H9 (cell line): ENCODE measurements around the gene AFAP1L1. TPM values are rescaled to one million over a fixed set of nuclear protein-coding genes. Genes with fewer than 3 reads are reported as not detected.

ENCODE experiments used
- DNase-seq: peaks from one replicate; pipeline ENCODE4 v3.0.0-alpha.2; 2017
- H2AFZ ChIP-seq: one replicate; pipeline ENCODE4 v1.6.1; 2013; ENCODE audit warnings: mild to moderate bottlenecking, low read length, control low read depth, moderate library complexity
- H2AK5ac ChIP-seq: 2 replicates; pipeline ENCODE4 v1.6.1; 2013; ENCODE audit warnings: low read length, control low read depth, mixed read lengths; ENCODE audit not compliant: insufficient read length
- H2BK120ac ChIP-seq: one replicate; pipeline ENCODE4 v1.6.1; 2013; ENCODE audit warnings: low read depth, mild to moderate bottlenecking, low read length, control low read depth, inconsistent platforms; ENCODE audit not compliant: poor library complexity, severe bottlenecking
- H2BK12ac ChIP-seq: 2 replicates; pipeline ENCODE4 v1.6.1; 2013; ENCODE audit warnings: low read length, control low read depth, mixed read lengths, low read depth; ENCODE audit not compliant: insufficient read length
- H2BK15ac ChIP-seq: 2 replicates; pipeline ENCODE4 v1.6.1; 2013; ENCODE audit warnings: low read depth, low read length, control low read depth
- H2BK20ac ChIP-seq: one replicate; pipeline ENCODE4 v1.6.1; 2013; ENCODE audit warnings: low read depth, mild to moderate bottlenecking, low read length, control low read depth, inconsistent platforms; ENCODE audit not compliant: poor library complexity, severe bottlenecking
- H2BK5ac ChIP-seq: 2 replicates; pipeline ENCODE4 v1.6.1; 2013; ENCODE audit warnings: low read length, control low read depth, mixed read lengths; ENCODE audit not compliant: insufficient read length
- H3K14ac ChIP-seq: 2 replicates; pipeline ENCODE4 v1.6.1; 2013; ENCODE audit warnings: low read length, control low read depth; ENCODE audit not compliant: insufficient read depth
- H3K18ac ChIP-seq: 2 replicates; pipeline ENCODE4 v1.6.1; 2013; ENCODE audit warnings: low read depth, mild to moderate bottlenecking, mixed read lengths, low read length, control low read depth; ENCODE audit not compliant: insufficient read length
- H3K23ac ChIP-seq: 2 replicates; pipeline ENCODE4 v1.6.1; 2013; ENCODE audit warnings: low read length, control low read depth, mixed read lengths, low read depth; ENCODE audit not compliant: insufficient read length
- H3K23me2 ChIP-seq: 2 replicates; pipeline ENCODE4 v1.6.1; 2013; ENCODE audit warnings: low read depth, mild to moderate bottlenecking, mixed read lengths, low read length, control low read depth; ENCODE audit not compliant: insufficient read length, poor library complexity, severe bottlenecking
- H3K27ac ChIP-seq: 2 replicates; pipeline ENCODE4 v1.5.1; 2013; ENCODE audit warnings: low read length, control low read depth, mixed read lengths, low read depth; ENCODE audit not compliant: insufficient read length
- H3K27me3 ChIP-seq: 2 replicates; pipeline ENCODE4 v1.6.1; 2013; ENCODE audit warnings: low read length, control low read depth, inconsistent platforms; ENCODE audit not compliant: insufficient read depth
- H3K4ac ChIP-seq: 2 replicates; pipeline ENCODE4 v1.6.1; 2013; ENCODE audit warnings: low read depth, mild to moderate bottlenecking, control low read depth, inconsistent platforms, low read length, moderate library complexity
- H3K4me1 ChIP-seq: 2 replicates; pipeline ENCODE4 v1.6.1; 2013; ENCODE audit warnings: low read length, control low read depth, inconsistent platforms; ENCODE audit not compliant: insufficient read depth
- H3K4me2 ChIP-seq: 2 replicates; pipeline ENCODE4 v1.6.1; 2013; ENCODE audit warnings: low read length, control low read depth, mixed read lengths; ENCODE audit not compliant: insufficient read length, insufficient read depth
- H3K56ac ChIP-seq: 2 replicates; pipeline ENCODE4 v1.6.1; 2013; ENCODE audit warnings: low read depth, mild to moderate bottlenecking, mixed read lengths, low read length, control low read depth; ENCODE audit not compliant: insufficient read length
- H3K79me1 ChIP-seq: 2 replicates; pipeline ENCODE4 v1.6.1; 2013; ENCODE audit warnings: low read depth, mild to moderate bottlenecking, moderate library complexity, low read length, control low read depth, inconsistent platforms; ENCODE audit not compliant: insufficient read depth, poor library complexity, severe bottlenecking
- H3K79me2 ChIP-seq: 2 replicates; pipeline ENCODE4 v1.6.1; 2013; ENCODE audit warnings: low read length, control low read depth, inconsistent platforms; ENCODE audit not compliant: insufficient read depth
- H3K9ac ChIP-seq: 2 replicates; pipeline ENCODE4 v1.6.1; 2013; ENCODE audit warnings: low read length, control low read depth, mixed read lengths; ENCODE audit not compliant: insufficient read length; ENCODE audit errors: extremely low read depth
- H3K9me3 ChIP-seq: one replicate; pipeline ENCODE4 v1.6.1; 2013; ENCODE audit warnings: low read depth, low read length, inconsistent platforms; ENCODE audit not compliant: control insufficient read depth
- H3T11ph ChIP-seq: one replicate; pipeline ENCODE4 v1.6.1; 2013; ENCODE audit warnings: mild to moderate bottlenecking, low read length, control low read depth, inconsistent platforms
- H4K20me1 ChIP-seq: one replicate; pipeline ENCODE4 v1.6.1; 2013; ENCODE audit not compliant: control insufficient read depth, insufficient read length, insufficient read depth
- H4K5ac ChIP-seq: 2 replicates; pipeline ENCODE4 v1.6.1; 2013; ENCODE audit warnings: low read depth, mild to moderate bottlenecking, mixed read lengths, low read length, control low read depth; ENCODE audit not compliant: insufficient read length
- H4K8ac ChIP-seq: replicated peaks from 2 replicates; pipeline ENCODE4 v1.6.1; 2013; ENCODE audit warnings: low read length, control low read depth, mixed read lengths, low read depth; ENCODE audit not compliant: insufficient read length
- H4K91ac ChIP-seq: 2 replicates; pipeline ENCODE4 v1.6.1; 2013; ENCODE audit warnings: low read depth, mild to moderate bottlenecking, moderate library complexity, mixed read lengths, low read length, control low read depth; ENCODE audit not compliant: insufficient read length
- H3K27ac Mint-ChIP-seq, 3 experiments: 2 replicates in 2 of 3; 3 replicates in 1 of 3; pipeline ENCODE4 v1.8.0; 2020 to 2021; ENCODE audit warnings: mixed read lengths in 3 of 3, mild to moderate bottlenecking in 1 of 3, moderate library complexity in 1 of 3
- H3K27me3 Mint-ChIP-seq: 2 replicates; pipeline ENCODE4 v1.8.0; 2021; ENCODE audit warnings: low read depth, mild to moderate bottlenecking, moderate library complexity, mixed read lengths
- H3K36me3 Mint-ChIP-seq, 3 experiments: 2 replicates in 2 of 3; 3 replicates in 1 of 3; pipeline ENCODE4 v1.8.0; 2020 to 2021; ENCODE audit warnings: low read depth in 3 of 3, mixed read lengths in 3 of 3; ENCODE audit not compliant: insufficient read depth in 1 of 3
- H3K4me1 Mint-ChIP-seq, 2 experiments: 2 replicates each; pipeline ENCODE4 v1.8.0; 2020; ENCODE audit warnings: mixed read lengths in 2 of 2
- H3K4me3 Mint-ChIP-seq, 2 experiments: 2 replicates in 1 of 2; 3 replicates in 1 of 2; pipeline ENCODE4 v1.8.0; 2020 to 2021; ENCODE audit warnings: mild to moderate bottlenecking in 2 of 2, mixed read lengths in 2 of 2, moderate library complexity in 1 of 2
- H3K9me3 Mint-ChIP-seq, 2 experiments: 2 replicates in 1 of 2; 3 replicates in 1 of 2; pipeline ENCODE4 v1.8.0; 2020; ENCODE audit warnings: mild to moderate bottlenecking in 2 of 2, mixed read lengths in 2 of 2, moderate library complexity in 1 of 2
- WGBS: extraction: QIAGEN DNeasy Blood & Tissue Kit; methylation state at CpG from one replicate; pipeline ENCODE4 v1.1.7; 2013; ENCODE audit warnings: missing lambda C conversion rate, low lambda C conversion rate, mixed read lengths; ENCODE audit not compliant: insufficient read length; ENCODE audit errors: extremely low coverage; 5-methylcytosine and 5-hydroxymethylcytosine counted together
- total RNA-seq: library from RNA; stranded (reverse); gene quantifications from 2 replicates; pipeline ENCODE4 v1.2.1, GENCODE V29; 2021
- TF ChIP-seq, protein P1 (sequence below): fragments of 200-600 bp; sonication (generic); conservative IDR thresholded peaks from 3 replicates; pipeline ENCODE4 v1.8.0; 2021; ENCODE audit warnings: antibody characterized with exemption, mild to moderate bottlenecking

AFAP1L1 gene
- total RNA-seq, 1 experiment from 2014 or later: 1.8 TPM

DNA sequence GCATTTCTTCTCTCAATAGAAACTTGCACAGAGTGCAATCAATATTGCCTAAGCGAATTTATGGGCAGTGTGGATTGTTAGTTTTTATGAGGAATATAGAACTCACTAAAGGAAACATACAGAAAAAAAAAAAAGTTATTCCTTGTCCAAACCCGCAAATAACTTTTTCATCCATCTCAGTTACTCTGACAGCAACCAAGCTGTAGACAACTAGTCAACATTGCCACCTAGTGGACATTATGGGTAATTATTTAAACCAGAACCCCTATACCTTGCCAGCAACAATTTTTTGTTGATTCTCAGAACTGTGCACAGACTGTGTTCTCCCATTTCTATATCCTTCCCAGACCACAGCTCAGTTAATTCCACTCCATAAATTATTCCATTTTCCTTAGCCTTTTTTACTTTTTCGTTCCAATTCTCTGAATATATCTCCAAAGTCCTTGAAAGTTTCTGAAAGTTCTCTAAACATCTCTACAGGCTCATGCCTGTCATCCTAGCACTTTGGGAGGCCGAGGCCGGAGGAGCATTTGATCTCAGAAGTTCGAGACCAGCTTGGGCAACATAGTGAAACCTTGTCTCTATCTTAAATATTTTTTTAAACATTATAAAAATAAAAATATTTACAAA lies 2.6 kb upstream of the AFAP1L1 start:
- Histone ChIP-seq H3K9me3 (no peaks in the 10 kb centered on the region), H2AFZ (no peak overlapping the region), H2BK12ac (no peak overlapping the region), H3K14ac (no peak overlapping the region), H3K27ac (no peak overlapping the region), H2BK20ac (no peak overlapping the region), H3K9ac (no peak overlapping the region), H3T11ph (no peak overlapping the region), H3K27me3 (peaks cover 7% of the 10 kb centered on the region; the same call in 1 of the 2 replicates), H4K20me1 (no peaks in the 10 kb centered on the region), H4K8ac (no peak overlapping the region), H3K4me1 (no peaks in the 10 kb centered on the region; the same call in 1 of the 2 replicates), H2BK5ac (no peak overlapping the region), H3K23ac (no peak overlapping the region), H2AK5ac (no peak overlapping the region), H3K18ac (no peak overlapping the region), H3K23me2 (peaks cover 8% of the 10 kb centered on the region), H3K4me2 (no peak overlapping the region), H3K79me2 (no peaks in the 10 kb centered on the region), H2BK120ac (no peak overlapping the region), H3K4ac (no peak overlapping the region), H4K91ac (no peak overlapping the region), H2BK15ac (no peak overlapping the region), H3K79me1 (no peaks in the 10 kb centered on the region), H4K5ac (no peak overlapping the region), H3K56ac (no peak overlapping the region)
- H3K27ac Mint-ChIP-seq: no peak overlapping the region
- H3K9me3 Mint-ChIP-seq: no peaks in the 10 kb centered on the region; a peak in 1 of 5 replicates
- no CpG with 5 or more reads among the region's 6 CpGs for WGBS
- peaks cover 29 to 33% of the 10 kb centered on the region in 2 experiments for H3K4me1 Mint-ChIP-seq
- H3K36me3 Mint-ChIP-seq: no peaks in the 10 kb centered on the region
- no peak for DNase-seq
- no peak overlapping the region for H3K4me3 Mint-ChIP-seq
- TF ChIP-seq, protein P1, sequence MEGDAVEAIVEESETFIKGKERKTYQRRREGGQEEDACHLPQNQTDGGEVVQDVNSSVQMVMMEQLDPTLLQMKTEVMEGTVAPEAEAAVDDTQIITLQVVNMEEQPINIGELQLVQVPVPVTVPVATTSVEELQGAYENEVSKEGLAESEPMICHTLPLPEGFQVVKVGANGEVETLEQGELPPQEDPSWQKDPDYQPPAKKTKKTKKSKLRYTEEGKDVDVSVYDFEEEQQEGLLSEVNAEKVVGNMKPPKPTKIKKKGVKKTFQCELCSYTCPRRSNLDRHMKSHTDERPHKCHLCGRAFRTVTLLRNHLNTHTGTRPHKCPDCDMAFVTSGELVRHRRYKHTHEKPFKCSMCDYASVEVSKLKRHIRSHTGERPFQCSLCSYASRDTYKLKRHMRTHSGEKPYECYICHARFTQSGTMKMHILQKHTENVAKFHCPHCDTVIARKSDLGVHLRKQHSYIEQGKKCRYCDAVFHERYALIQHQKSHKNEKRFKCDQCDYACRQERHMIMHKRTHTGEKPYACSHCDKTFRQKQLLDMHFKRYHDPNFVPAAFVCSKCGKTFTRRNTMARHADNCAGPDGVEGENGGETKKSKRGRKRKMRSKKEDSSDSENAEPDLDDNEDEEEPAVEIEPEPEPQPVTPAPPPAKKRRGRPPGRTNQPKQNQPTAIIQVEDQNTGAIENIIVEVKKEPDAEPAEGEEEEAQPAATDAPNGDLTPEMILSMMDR: peak; percentile 87
- peaks cover 52% of the 10 kb centered on the region for H3K27me3 Mint-ChIP-seq
